Smooth muscle cell of the brain vasculature (primary cell): ENCODE results near the gene PTPRJ.

Source experiments
- DNase-seq: peaks from one replicate; pipeline ENCODE4 v3.0.0-alpha.2; 2012; ENCODE audit warnings: low read depth, low spot score

The PTPRJ gene

DNA sequence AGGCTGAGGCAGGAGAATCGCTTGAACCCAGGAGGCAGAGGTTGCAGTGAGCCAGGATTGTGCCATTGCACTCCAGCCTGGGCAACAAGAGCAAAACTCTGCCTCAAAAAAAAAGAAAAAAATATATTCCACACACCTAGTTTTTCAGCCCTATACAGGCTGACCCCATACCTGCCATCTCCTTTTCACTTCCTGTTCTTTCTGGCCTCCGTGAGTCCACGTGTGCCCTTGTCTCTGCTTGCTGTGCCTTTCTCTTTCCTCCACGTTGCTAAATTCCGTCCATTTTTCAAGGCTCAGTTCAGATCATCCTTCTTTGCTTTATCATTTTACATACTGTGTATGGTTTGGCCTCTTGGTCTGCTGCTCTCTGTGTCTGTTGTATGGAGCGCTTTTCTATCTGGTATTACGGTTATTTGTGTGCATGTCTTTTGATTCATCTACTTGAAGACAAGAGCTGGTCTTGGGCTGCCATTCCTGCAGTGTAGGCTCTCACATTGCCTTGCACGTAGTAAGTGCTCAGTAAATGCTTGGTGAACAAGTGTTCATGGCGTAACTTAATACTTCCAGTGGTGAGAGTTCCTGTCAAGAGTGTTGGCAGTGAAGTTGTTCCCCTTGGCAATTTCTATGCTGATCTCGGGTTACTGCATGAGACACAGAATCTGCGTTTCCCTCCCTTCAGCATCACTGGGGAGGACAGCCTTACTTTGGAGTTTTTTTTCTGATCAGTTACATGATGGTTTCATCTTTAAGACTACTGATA lies 57.5 kb downstream of the PTPRJ start:
- DNase-seq, result no peak

DNA sequence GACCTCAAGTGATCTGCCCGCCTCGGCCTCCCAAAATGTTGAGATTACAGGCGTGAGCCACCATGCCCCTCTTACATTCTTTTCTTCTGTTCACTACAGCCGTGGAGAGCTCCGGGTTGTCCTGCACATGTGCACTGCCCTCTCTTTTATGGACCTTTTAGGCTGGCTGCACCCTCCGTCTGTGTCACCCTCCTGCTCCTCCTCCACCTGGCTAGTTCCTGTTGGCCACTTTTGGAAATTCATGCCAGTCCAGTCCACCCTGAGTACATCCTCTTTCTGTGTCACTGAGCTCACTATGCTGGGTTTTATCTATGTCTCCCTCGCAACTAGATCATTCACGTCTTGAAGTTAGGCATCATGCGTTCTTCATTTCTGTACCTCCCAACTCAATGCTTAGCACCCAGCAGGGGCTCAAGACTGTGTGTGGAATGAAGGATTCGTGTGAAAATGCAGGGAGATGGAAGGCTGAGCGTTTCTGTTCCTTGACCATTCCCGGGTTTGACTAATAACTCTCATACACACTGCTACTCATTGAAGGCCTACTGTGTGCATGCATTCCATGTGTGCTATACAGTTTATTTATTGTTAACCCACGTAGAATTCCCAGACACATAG lies 60.6 kb downstream of the PTPRJ start:
- DNase-seq, result no peak

DNA sequence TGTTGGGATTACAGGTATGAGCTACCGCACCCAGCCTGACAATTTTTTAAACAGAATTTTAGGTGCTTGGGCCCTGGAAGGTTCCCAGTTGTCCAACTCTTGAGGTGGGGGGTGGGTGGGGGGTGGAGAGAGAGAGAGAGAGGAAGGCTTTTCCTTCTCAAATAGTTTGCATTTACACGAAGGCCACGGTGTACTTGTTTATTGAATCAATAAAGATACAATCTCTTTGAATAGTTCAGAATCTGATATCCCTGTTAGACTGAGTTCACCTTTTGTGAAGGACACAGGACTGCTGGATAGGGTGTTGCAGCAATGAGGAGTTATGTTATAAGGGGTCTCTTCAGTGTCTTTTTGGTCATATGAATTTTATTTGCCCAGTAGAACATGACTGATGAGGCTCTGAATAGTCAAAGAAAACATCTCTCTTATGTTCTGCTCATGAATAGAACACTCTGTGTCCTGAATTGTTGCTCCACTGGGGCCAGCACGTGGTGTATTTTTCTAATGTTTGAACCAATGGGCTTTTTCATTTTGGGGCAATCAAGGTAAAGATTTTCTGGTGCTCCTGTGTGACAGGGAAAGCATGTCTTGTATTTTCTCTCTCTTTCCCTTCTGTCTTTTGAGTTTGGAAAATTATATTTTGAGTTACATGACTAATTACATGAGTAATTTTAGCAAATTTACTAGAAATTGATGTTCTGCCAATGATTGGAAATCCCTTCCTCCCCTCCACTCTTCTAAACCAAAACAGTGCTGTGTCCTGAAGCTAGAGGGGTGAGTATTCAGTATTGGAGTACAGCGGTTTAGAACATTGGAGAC lies 61.7 kb downstream of the PTPRJ start:
- DNase-seq, result no peak

DNA sequence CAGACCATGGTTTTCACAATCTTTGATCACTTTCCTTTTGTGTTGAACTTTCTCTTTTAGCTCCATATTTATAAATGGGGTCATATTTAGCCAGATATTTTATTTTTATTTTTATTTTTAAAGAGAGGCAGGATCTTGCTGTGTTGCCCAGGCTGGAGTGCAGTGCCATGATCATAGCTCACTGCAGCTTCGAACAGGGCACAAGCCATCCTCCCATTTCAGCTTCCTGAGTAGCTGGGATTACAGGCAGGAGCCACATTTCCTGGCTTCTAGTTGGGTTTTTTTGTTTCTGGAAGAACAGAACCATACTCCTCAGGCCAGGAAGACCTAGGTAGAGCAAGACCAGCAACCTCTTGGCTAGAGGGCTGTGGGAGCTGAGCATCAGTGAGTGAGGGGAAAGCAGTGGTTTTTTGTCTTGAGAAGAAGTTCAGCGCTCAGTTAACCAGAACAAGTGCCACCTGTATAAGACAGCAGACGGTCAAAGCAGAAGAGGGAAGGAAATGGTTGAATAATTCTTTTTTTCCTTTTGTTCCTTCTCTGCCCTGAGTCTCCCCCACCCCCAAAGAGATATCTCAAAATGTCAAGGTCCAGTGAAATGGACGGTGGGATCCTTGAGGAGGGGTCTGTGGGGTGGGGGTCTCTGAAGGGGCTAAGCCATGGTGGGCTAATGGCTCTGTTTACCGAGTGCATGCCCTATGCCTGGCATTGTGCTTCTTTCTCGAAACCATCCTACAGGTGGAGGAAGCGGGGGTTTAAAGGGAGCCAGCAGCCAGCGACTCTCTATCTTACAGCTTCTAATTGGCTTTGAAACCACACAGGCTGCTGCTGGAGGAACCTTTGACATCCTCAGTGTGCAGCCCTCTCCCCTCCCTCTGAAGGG lies 63.0 kb downstream of the PTPRJ start:
- no peak for DNase-seq

DNA sequence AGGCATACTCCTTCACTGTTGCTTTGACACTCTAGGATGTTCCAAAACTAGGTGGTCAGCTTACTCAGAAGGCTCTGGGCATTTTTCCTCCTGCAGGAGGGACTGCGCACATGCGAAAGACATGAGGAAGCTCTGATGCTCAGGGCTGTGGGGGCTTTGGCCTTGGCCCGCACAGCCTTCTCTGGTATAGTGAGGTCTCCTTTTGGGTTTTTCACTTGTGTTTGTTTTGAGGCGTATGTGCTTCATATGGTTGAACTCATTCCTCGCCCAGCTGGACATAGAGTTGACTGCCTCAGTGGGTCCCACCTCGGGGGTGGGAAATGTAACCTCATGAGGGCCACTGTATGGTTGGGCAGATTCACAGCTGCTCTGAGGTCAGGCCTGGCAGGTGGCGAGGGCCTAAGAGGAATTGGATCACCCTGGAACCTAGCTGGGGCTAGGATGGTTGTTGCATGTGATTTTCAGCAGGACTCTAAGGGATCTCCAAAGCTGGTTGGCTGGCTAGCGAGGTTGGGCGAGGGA lies 63.7 kb downstream of the PTPRJ start:
- no peak for DNase-seq

DNA sequence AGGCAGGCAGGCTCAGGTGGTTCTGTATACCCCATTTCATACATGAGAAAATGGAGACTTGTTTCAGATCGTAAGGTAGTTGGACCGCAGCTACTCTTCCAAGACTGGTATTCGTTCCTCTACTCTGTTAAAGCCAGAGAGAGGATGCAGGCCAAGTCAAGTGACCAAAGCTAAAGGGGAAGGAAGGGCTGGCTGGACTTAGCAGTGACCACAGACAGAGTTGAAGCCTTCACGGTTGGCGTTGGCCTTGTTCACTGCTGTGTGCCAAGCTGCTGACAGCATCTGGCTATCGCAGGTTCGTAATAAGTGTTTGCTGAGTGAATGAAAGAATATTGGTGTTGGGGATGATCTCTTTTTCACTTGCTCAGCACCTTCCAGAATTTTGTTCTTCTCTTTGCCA lies 64.2 kb downstream of the PTPRJ start:
- DNase-seq, result no peak

DNA sequence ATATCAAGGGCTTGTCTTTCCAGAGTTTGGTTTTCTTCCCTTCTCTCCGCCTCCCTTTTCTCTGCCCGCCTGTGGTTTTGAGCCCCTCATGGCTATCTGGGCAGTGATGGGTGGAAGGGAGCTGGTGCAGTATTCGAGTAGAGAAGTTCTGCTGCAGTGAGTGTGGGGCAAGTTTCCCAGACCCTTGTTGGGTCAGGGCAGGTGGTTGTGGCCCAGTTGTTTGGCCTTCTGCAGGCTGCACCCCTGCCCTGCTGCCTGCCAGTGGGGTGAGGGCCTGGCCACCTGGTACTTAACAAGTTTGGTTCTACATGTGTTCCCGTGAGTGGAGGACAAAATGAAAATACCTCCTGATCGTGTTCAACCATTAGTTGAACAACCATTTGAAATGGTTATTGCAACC lies 65.2 kb downstream of the PTPRJ start:
- no peak for DNase-seq

DNA sequence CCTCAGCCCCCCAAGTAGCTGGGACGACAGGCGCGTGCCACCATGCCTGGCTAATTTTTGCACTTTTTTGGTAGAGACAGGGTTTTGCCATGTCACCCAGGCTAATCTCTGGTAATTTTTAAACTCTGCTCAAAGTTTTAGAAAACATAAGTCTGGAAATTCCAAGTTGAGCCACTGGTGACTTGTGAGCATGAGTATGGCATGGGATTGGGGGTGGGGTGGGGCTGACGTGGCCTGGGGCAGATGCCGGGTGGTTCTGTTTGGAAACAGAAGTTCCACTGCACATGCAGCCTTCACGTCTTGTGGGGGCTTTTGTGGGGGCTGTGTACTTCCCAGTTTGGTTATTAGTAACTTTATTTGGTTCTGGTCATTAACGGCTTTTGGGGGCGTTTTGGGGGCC lies 67.3 kb downstream of the PTPRJ start:
- DNase-seq, result no peak

DNA sequence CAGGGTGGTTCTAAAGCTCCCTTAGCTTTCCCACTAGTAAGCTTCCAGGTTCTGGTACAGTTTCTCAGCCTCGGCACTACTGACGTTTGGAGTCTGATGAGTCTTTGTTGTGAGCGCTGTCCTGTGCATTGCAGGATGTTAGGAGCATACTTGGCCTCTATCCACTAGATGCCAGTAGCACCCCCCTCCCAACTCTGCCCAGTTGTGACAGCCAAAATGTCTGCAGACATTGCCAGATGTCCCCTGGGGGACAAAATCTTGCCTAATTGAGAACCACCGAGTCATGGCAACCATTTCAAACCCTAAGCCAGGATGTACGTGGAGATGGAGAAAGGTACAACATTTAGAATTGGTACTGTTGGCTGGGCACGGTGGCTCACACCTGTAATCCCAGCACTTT lies 68.7 kb downstream of the PTPRJ start:
- DNase-seq, result no peak

DNA sequence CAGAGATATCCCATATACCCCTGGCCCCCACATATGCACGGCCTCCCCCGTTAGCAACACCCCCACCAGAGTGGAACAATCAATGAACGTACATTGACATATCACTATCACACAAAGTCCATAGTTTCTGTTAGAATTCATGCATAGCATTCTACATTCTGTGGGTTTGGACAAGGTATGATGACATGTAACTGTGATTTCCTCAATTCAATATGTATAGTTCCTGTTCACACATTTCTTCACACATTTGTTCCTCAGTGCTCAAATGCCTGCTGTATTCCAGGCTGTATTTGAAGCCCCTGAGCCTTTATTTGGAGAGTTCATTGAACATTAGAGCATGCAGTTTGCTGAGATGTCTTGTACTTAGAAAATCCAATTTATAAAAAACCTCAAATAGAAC lies 69.9 kb downstream of the PTPRJ start:
- DNase-seq, result no peak

DNA sequence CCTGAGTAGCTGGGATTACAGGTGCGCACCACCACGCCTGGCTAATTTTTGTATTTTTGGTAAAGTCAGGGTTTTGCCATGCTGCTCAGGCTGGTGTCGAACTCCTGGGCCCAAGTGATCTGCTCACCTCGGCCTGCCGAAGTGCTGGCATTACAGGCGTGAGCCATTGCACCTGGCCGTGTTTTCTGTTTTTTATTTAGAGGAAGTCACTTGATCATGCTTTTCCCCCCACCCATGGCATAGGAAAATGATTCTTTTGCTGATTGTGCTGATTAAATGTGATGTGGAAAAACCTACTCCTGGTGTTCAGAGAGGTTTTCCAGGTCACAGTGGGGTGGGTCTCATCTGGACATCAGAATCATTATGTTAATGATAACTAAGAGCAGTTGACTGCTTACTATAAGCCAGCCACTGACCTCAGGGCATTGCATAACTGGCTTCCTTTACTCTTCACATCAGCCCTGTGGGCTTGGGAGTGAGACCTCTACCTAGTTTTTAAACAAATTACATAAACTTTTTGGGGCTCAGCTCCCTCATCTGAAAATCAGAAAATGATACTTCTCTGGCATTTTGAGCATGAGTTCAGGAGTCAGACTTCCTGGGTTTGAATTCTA lies 71.0 kb downstream of the PTPRJ start:
- DNase-seq, result no peak

DNA sequence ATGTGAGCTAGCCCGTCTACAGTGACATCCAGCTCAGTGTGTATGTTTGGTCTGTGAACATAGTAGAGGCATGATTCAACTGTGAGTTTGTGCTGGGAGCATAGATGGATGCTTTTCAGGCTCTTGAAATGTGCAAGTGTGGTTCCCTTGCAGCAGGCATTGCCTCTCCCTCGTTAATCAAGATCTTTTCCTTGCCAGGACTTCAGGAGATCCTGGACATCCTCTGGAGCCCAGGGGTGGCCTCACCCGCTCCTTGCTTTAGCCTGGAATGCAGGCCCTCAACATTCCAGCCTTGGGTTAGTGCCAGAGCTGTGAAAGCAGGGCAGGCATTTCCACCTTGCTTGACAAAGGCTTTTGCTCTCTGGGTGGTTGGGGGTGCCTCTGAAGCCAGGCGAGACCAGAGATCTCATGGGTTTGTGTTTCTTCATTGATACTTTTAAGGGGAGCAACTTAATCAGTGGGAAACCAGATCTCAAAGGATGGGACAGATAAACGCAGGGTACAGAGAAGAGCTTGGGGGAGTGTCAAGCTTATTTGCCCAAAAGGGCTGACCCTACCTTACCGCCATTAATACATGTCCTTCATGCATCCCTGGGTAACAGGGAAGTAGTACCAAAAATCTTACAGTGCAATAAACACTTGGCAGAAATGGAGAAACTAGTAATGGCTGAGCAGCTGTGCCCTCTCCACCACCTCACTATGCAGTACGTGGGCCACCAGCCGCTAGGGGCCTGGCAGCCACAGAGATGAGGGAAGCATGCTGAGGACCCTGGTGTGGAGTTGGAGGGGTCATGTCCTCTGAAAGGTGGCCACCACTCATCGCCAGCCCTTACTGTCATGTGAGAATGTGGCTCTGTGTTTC lies 72.1 kb downstream of the PTPRJ start:
- no peak for DNase-seq

DNA sequence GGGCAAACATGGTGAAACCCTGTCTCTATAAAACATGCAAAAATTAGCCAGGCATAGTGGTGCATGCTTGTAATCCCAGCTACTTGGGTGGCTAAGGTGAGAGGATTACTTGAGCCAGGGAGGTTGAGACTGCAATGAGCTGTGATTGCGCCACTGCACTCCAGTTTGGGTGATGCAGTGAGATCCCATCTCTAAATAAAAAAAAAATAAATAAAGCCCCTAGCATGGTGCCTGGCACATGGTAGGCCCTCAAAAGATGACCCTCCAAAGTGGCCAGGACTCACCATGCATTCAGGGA lies 74.6 kb downstream of the PTPRJ start:
- no peak for DNase-seq

DNA sequence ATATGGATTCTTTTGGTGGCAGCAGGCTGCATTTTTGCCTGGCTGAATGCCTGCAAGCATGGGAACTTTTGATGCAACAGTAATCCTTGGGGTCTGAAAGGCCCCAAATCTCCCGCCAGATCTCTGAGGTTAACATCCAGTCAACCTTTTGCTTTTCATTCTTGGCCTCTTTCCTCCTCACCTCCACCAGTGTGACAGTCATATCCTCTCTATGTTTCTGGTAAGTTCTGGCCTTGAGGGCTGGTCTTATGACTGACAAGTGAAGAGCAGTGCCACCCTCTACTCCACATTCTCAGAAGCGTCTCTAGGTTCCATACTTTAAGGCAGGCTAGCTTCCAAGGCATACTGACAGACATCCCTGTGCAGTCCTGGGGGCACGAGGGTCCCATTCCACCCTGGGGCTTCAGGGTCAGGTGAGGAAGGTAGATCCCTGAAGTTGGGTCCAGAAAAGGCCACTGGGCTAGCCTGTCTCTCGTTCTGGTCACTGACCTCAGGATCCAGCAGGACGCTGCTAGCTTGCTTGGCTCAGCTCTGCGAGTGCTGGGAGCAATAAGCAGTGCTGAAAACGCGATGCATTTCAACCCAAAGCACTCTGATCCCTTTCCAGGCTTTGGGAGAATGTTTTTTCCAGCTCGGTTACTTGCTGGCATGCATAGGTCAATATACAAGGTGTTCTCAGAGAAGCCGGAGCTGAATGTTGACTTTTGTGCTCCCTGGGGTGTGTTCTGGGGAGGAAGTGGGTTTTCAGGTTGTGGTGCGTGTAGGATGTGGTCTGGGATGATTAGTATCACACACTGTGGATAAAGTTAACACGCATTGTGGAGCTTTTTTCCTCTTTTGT lies 75.2 kb downstream of the PTPRJ start:
- no peak for DNase-seq

DNA sequence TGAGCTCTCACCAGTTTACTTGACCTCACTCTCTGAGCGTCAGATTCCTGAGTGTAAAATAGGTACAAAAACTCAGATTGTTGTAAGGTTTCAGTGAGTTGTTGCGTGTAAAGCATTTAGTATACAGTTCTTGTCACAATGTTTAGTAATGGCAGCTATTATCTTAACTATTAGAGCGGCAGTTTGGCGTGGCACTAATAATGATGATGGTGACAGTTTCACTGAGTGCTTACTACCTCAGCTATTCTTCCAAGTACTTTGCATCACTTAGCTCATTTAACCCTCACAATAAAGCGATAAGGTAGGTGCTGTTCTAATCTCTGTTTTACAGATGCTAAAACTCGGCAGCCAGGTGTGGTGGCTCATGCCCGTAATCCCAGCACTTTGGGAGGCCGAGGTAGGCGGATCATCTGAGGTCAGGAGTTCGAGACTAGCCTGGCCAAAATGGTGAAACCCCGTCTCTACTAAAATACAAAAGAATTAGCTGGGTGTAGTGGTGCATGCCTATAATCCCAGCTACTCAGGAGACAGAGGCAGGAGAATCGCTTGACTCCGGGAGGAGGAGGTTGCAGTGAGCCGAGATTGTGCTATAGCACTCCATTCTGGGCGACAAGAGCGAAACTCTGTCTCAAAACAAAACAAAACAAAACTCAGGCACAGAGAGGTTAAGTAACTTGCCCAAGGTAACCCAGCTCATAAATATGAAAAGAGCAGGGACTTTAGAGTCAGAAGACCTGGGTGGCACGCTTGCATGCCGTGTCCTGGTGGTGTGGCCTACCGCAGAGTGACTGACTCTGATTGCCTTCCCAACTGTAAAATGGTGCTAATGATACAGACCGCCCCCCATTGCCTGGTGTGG lies 76.2 kb downstream of the PTPRJ start:
- no peak for DNase-seq

DNA sequence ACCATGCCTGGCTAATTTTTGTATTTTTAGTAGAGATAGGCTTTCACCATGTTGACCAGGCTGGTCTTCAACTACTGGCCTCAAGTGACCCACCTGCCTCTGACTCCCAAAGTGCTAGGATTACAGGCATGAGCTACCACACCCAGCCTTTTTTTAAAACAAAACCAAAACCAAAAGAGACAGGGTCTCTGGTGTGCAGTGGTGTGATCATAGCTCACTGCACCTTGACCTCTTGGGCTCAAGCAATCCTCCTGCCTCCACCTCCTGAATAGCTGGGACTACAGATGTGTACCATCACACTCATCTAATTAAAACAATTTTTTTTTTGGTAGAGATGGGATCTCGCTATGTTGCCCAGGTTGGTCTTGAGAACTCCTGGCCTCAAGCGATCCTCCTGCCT lies 77.7 kb downstream of the PTPRJ start:
- no peak for DNase-seq

DNA sequence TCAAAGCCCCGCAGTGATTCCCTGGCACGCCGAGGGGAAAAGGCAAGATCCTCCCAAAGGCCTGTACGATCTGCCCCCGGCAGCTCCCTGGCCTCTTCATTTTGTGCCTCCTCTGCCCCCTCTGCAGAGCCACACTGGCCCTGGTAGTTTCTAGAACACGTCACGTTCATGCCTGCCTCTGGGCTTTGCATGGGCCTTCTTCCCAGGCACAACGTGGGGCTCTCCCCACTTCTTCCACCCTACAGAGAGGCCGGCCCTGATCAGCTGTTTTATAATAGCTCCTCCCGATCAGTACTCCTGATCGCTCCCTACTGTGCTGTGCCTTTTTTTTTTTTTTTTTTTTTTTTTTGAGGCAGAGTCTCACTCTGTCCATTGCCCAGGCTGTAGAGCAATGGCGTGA lies 78.4 kb downstream of the PTPRJ start:
- DNase-seq, result no peak

DNA sequence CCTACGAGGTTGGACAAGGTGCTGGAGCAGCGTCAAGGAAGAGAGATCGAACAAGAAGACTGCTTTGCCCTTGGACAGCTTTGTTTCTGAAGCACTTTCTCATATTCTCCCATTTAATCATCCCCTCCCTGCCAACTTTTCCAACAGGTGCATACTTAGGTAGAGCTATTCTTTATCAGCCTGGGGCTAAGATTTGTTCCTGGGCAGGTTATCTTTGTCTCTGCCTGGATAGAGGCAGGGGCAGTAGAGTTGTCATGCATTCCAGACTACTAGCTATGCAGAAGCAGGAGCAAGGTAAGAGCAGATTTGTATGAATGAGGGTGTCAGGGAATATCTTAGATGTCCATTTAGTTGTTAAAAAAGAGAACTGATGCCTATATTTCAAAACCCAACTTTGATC lies 82.3 kb downstream of the PTPRJ start:
- DNase-seq, result no peak
